ENCODE measurements around the gene GNPDA2.

Gene GNPDA2

GRCh38 chr4:44679060-44679459 lies 47.3 kb downstream of the GNPDA2 start:
- no peaks in the 10 kb centered on the region for H3K27me3 ChIP-seq (ENCODE audit: control insufficient read depth in 1 of 2, insufficient read depth in 2 of 2, low read length in 2 of 2)
- no peaks in the 10 kb centered on the region for H3K9me3 ChIP-seq (ENCODE audit: low read length)
- peak overlapping the region; percentile 81 for H3K9ac ChIP-seq (ENCODE audit: low read length)
- H3K4me3 ChIP-seq (ENCODE audit: low read depth in 1 of 2, low read length in 2 of 2) = peak overlapping the region; percentile 84 to 88
- peaks cover 11% of the 10 kb centered on the region for H3K4me1 ChIP-seq (ENCODE audit: insufficient read depth, low read length)
- H3K36me3 ChIP-seq (ENCODE audit: insufficient read depth, low read length) = peaks cover 10% of the 10 kb centered on the region
- peak overlapping the region; percentile 62 for H3K27ac ChIP-seq (ENCODE audit: low read depth, low read length)

GRCh38 chr4:44678094-44679041 lies 48.0 kb downstream of the GNPDA2 start, which contains the start of gene GUF1:
Gene GUF1, plus strand, starts transcription at chr4:44678420. Its CDS starts 203 bp downstream, at chr4:44678623.
- H3K36me3 ChIP-seq (ENCODE audit: insufficient read depth, low read length) = peaks cover 10% of the 10 kb centered on the region
- H3K9ac ChIP-seq (ENCODE audit: low read length) = peak within 1 kb of the TSS; percentile 81
- H3K27me3 ChIP-seq (ENCODE audit: control insufficient read depth in 1 of 2, insufficient read depth in 2 of 2, low read length in 2 of 2) = no peaks in the 10 kb centered on the region
- no peaks in the 10 kb centered on the region for H3K9me3 ChIP-seq (ENCODE audit: low read length)
- H3K27ac ChIP-seq (ENCODE audit: low read depth, low read length) = peak within 1 kb of the TSS; percentile 62
- peak within 1 kb of the TSS; percentile 84 to 88 for H3K4me3 ChIP-seq (ENCODE audit: low read depth in 1 of 2, low read length in 2 of 2)
- H3K4me1 ChIP-seq (ENCODE audit: insufficient read depth, low read length) = peaks cover 11% of the 10 kb centered on the region

GRCh38 chr4:44675366-44675765 lies 51.0 kb downstream of the GNPDA2 start:
- Histone ChIP-seq H3K9ac (ENCODE audit: low read length) (no peak overlapping the region), H3K36me3 (ENCODE audit: insufficient read depth, low read length) (no peaks in the 10 kb centered on the region), H3K4me1 (ENCODE audit: insufficient read depth, low read length) (peaks cover 11% of the 10 kb centered on the region), H3K9me3 (ENCODE audit: low read length) (no peaks in the 10 kb centered on the region), H3K4me3 (ENCODE audit: low read depth in 1 of 2, low read length in 2 of 2) (no peak overlapping the region), H3K27me3 (ENCODE audit: control insufficient read depth in 1 of 2, insufficient read depth in 2 of 2, low read length in 2 of 2) (no peaks in the 10 kb centered on the region), H3K27ac (ENCODE audit: low read depth, low read length) (no peak overlapping the region)

GRCh38 chr4:44674471-44674870 lies 51.9 kb downstream of the GNPDA2 start:
- Histone ChIP-seq H3K36me3 (ENCODE audit: insufficient read depth, low read length) (no peaks in the 10 kb centered on the region), H3K9me3 (ENCODE audit: low read length) (no peaks in the 10 kb centered on the region), H3K27me3 (ENCODE audit: control insufficient read depth in 1 of 2, insufficient read depth in 2 of 2, low read length in 2 of 2) (no peaks in the 10 kb centered on the region)

GRCh38 chr4:44671636-44672035 lies 54.7 kb downstream of the GNPDA2 start:
- Histone ChIP-seq H3K27me3 (ENCODE audit: control insufficient read depth in 1 of 2, insufficient read depth in 2 of 2, low read length in 2 of 2) (no peaks in the 10 kb centered on the region), H3K9me3 (ENCODE audit: low read length) (no peaks in the 10 kb centered on the region), H3K36me3 (ENCODE audit: insufficient read depth, low read length) (no peaks in the 10 kb centered on the region), H3K27ac (ENCODE audit: low read depth, low read length) (no peak overlapping the region), H3K4me3 (ENCODE audit: low read depth in 1 of 2, low read length in 2 of 2) (no peak overlapping the region), H3K4me1 (ENCODE audit: insufficient read depth, low read length) (no peaks in the 10 kb centered on the region), H3K9ac (ENCODE audit: low read length) (no peak overlapping the region)

More at GRCh38 chr4:44674471-44674870, 51.9 kb downstream of the GNPDA2 start:
- no peak overlapping the region for H3K4me3 ChIP-seq (ENCODE audit: low read depth in 1 of 2, low read length in 2 of 2)
- H3K4me1 ChIP-seq (ENCODE audit: insufficient read depth, low read length) = peaks cover 11% of the 10 kb centered on the region
- no peak overlapping the region for H3K9ac ChIP-seq (ENCODE audit: low read length)
- H3K27ac ChIP-seq (ENCODE audit: low read depth, low read length) = no peak overlapping the region

- no peaks in the 10 kb centered on the region for H3K36me3 ChIP-seq (ENCODE audit: insufficient read depth, low read length)
- no peak overlapping the region for H3K4me3 ChIP-seq (ENCODE audit: low read depth in 1 of 2, low read length in 2 of 2)
- no peaks in the 10 kb centered on the region for H3K27me3 ChIP-seq (ENCODE audit: control insufficient read depth in 1 of 2, insufficient read depth in 2 of 2, low read length in 2 of 2)
- no peak overlapping the region for H3K9ac ChIP-seq (ENCODE audit: low read length)
- H3K27ac ChIP-seq (ENCODE audit: low read depth, low read length) = no peak overlapping the region
- H3K9me3 ChIP-seq (ENCODE audit: low read length) = no peaks in the 10 kb centered on the region
- no peaks in the 10 kb centered on the region for H3K4me1 ChIP-seq (ENCODE audit: insufficient read depth, low read length)
Measured at GRCh38 chr4:44670506-44671199, 55.7 kb downstream of the GNPDA2 start.

- H3K9me3 ChIP-seq (ENCODE audit: low read length) = no peaks in the 10 kb centered on the region
- no peak overlapping the region for H3K4me3 ChIP-seq (ENCODE audit: low read depth in 1 of 2, low read length in 2 of 2)
- H3K27ac ChIP-seq (ENCODE audit: low read depth, low read length) = no peak overlapping the region
- no peaks in the 10 kb centered on the region for H3K36me3 ChIP-seq (ENCODE audit: insufficient read depth, low read length)
- H3K9ac ChIP-seq (ENCODE audit: low read length) = no peak overlapping the region
- H3K4me1 ChIP-seq (ENCODE audit: insufficient read depth, low read length) = no peaks in the 10 kb centered on the region
- no peaks in the 10 kb centered on the region for H3K27me3 ChIP-seq (ENCODE audit: control insufficient read depth in 1 of 2, insufficient read depth in 2 of 2, low read length in 2 of 2)
Measured at GRCh38 chr4:44668526-44668925, 57.8 kb downstream of the GNPDA2 start.

- H3K36me3 ChIP-seq (ENCODE audit: insufficient read depth, low read length) = no peaks in the 10 kb centered on the region
- no peak overlapping the region for H3K9ac ChIP-seq (ENCODE audit: low read length)
- H3K9me3 ChIP-seq (ENCODE audit: low read length) = no peaks in the 10 kb centered on the region
- H3K27ac ChIP-seq (ENCODE audit: low read depth, low read length) = no peak overlapping the region
- H3K27me3 ChIP-seq (ENCODE audit: control insufficient read depth in 1 of 2, insufficient read depth in 2 of 2, low read length in 2 of 2) = no peaks in the 10 kb centered on the region
- no peaks in the 10 kb centered on the region for H3K4me1 ChIP-seq (ENCODE audit: insufficient read depth, low read length)
- H3K4me3 ChIP-seq (ENCODE audit: low read depth in 1 of 2, low read length in 2 of 2) = no peak overlapping the region
Measured at GRCh38 chr4:44663539-44664263, 62.7 kb downstream of the GNPDA2 start.

- no peaks in the 10 kb centered on the region for H3K4me1 ChIP-seq (ENCODE audit: insufficient read depth, low read length)
- no peaks in the 10 kb centered on the region for H3K27me3 ChIP-seq (ENCODE audit: control insufficient read depth in 1 of 2, insufficient read depth in 2 of 2, low read length in 2 of 2)
- H3K9me3 ChIP-seq (ENCODE audit: low read length) = no peaks in the 10 kb centered on the region
- no peaks in the 10 kb centered on the region for H3K36me3 ChIP-seq (ENCODE audit: insufficient read depth, low read length)
- H3K9ac ChIP-seq (ENCODE audit: low read length) = no peak overlapping the region
- H3K4me3 ChIP-seq (ENCODE audit: low read depth in 1 of 2, low read length in 2 of 2) = no peak overlapping the region
- H3K27ac ChIP-seq (ENCODE audit: low read depth, low read length) = no peak overlapping the region
Measured at GRCh38 chr4:44662623-44663005, 63.7 kb downstream of the GNPDA2 start.

GRCh38 chr4:44661940-44662622 lies 64.3 kb downstream of the GNPDA2 start:
- Histone ChIP-seq H3K27me3 (ENCODE audit: control insufficient read depth in 1 of 2, insufficient read depth in 2 of 2, low read length in 2 of 2) (no peaks in the 10 kb centered on the region), H3K4me3 (ENCODE audit: low read depth in 1 of 2, low read length in 2 of 2) (no peak overlapping the region), H3K27ac (ENCODE audit: low read depth, low read length) (no peak overlapping the region), H3K36me3 (ENCODE audit: insufficient read depth, low read length) (no peaks in the 10 kb centered on the region), H3K9me3 (ENCODE audit: low read length) (no peaks in the 10 kb centered on the region), H3K4me1 (ENCODE audit: insufficient read depth, low read length) (no peaks in the 10 kb centered on the region), H3K9ac (ENCODE audit: low read length) (no peak overlapping the region)

GRCh38 chr4:44660396-44660795 lies 66.0 kb downstream of the GNPDA2 start:
- Histone ChIP-seq H3K9ac (ENCODE audit: low read length) (no peak overlapping the region), H3K9me3 (ENCODE audit: low read length) (no peaks in the 10 kb centered on the region)

More at GRCh38 chr4:44660396-44660795, 66.0 kb downstream of the GNPDA2 start:
- Histone ChIP-seq H3K27ac (ENCODE audit: low read depth, low read length) (no peak overlapping the region), H3K36me3 (ENCODE audit: insufficient read depth, low read length) (no peaks in the 10 kb centered on the region), H3K27me3 (ENCODE audit: control insufficient read depth in 1 of 2, insufficient read depth in 2 of 2, low read length in 2 of 2) (no peaks in the 10 kb centered on the region), H3K4me3 (ENCODE audit: low read depth in 1 of 2, low read length in 2 of 2) (no peak overlapping the region), H3K4me1 (ENCODE audit: insufficient read depth, low read length) (no peaks in the 10 kb centered on the region)

All from muscle layer of colon (tissue), 2 donors.